HepG2 (cell line): Measurements from ENCODE around the gene NOL12. TPM values are rescaled to one million over a fixed set of nuclear protein-coding genes. Genes with fewer than 3 reads are reported as not detected.
A peak's percentile ranks its signal among the peaks of the same experiment; 100 is the strongest.

Experiments
- CBX2 ChIP-seq, 2 experiments: fragments of 200-600 bp in 1 of 2; sonication (generic); formaldehyde crosslinking in 1 of 2; IDR thresholded peaks; 2 replicates each; pipeline versions ENCODE4 v1.7.0 to v1.8.1; 2018 to 2022; ENCODE audit warnings: low read depth in 2 of 2, low read length in 1 of 2, mild to moderate bottlenecking in 1 of 2, missing genetic modification reagents in 1 of 2
- FOXP4 ChIP-seq: sonication (generic); formaldehyde crosslinking; IDR thresholded peaks from 2 replicates; pipeline ENCODE4 v1.4.0; 2020; ENCODE audit warnings: missing genetic modification reagents
- HNF1A ChIP-seq, 2 experiments: sonication (generic) in 1 of 2; formaldehyde crosslinking in 1 of 2; IDR thresholded peaks; 2 replicates each; pipeline versions ENCODE4 v1.4.0 to v1.6.1; 2016 to 2020; ENCODE audit warnings: borderline replicate concordance in 1 of 2, low read depth in 1 of 2, mild to moderate bottlenecking in 1 of 2, missing genetic modification reagents in 1 of 2
- JUN ChIP-seq: sonication (generic); formaldehyde crosslinking; IDR thresholded peaks from 2 replicates; pipeline ENCODE4 v1.4.0; 2020; ENCODE audit warnings: mild to moderate bottlenecking, missing genetic modification reagents
- NBN ChIP-seq: fragments of 450-650 bp; conservative IDR thresholded peaks from 2 replicates; pipeline ENCODE4 v1.6.1; 2017
- POLR2AphosphoS5 ChIP-seq: IDR thresholded peaks from 2 replicates; pipeline ENCODE4 v1.6.1; 2012; ENCODE audit warnings: low read depth, low read length
- TSC22D2 ChIP-seq: sonication (generic); formaldehyde crosslinking; IDR thresholded peaks from 2 replicates; pipeline ENCODE4 v1.5.1; 2020; ENCODE audit warnings: missing genetic modification reagents, mild to moderate bottlenecking, borderline replicate concordance
- ZBTB10 ChIP-seq: sonication (generic); formaldehyde crosslinking; IDR thresholded peaks from 2 replicates; pipeline ENCODE4 v1.4.0; 2020; ENCODE audit warnings: missing genetic modification reagents, borderline replicate concordance
- ZFY ChIP-seq: sonication (generic); formaldehyde crosslinking; IDR thresholded peaks from 2 replicates; pipeline ENCODE4 v1.4.0; 2020; ENCODE audit warnings: missing genetic modification reagents
- ZNF142 ChIP-seq: sonication (generic); formaldehyde crosslinking; IDR thresholded peaks from 2 replicates; pipeline ENCODE4 v1.4.0; 2020; ENCODE audit warnings: missing genetic modification reagents
- ZNF282 ChIP-seq: fragments of 450-650 bp; IDR thresholded peaks from 2 replicates; pipeline ENCODE4 v1.6.1; 2018; ENCODE audit not compliant: partially characterized antibody
- ZNF558 ChIP-seq: sonication (generic); formaldehyde crosslinking; IDR thresholded peaks from 2 replicates; pipeline ENCODE4 v1.9.0; 2022; ENCODE audit warnings: mild to moderate bottlenecking, missing genetic modification reagents, borderline replicate concordance
- polyA plus RNA-seq, 8 experiments: library from polyadenylated mRNA; depleted of rRNA in 3 of 8; stranded (reverse) in 7 of 8; unstranded in 1 of 8; fragments of >200 nt; fragmentation: Illumina TruSeq in 4 of 8; extraction: Trizol in 4 of 8; gene quantifications; 2 replicates each; pipeline versions ENCODE4 v1.2.1 to v1.2.3, GENCODE V29; 2011 to 2016; ENCODE audit warnings: low read depth in 4 of 8, missing spikeins in 1 of 8, mixed read lengths in 1 of 8; ENCODE audit not compliant: insufficient read depth in 1 of 8
- total RNA-seq, 5 experiments: library from RNA; depleted of rRNA; stranded (reverse); fragments of >200 nt; fragmentation: Illumina TruSeq; extraction: Trizol; gene quantifications; 2 replicates each; pipeline ENCODE4 v1.2.3, GENCODE V29; 2016; ENCODE audit warnings: low read depth in 1 of 5

NOL12 gene
- total and polyA plus RNA-seq, 2 of the 13 experiments (the other 11 are each of a cell fraction or from before 2014, with no cell fraction given): 14.3 to 31.4 TPM

DNA sequence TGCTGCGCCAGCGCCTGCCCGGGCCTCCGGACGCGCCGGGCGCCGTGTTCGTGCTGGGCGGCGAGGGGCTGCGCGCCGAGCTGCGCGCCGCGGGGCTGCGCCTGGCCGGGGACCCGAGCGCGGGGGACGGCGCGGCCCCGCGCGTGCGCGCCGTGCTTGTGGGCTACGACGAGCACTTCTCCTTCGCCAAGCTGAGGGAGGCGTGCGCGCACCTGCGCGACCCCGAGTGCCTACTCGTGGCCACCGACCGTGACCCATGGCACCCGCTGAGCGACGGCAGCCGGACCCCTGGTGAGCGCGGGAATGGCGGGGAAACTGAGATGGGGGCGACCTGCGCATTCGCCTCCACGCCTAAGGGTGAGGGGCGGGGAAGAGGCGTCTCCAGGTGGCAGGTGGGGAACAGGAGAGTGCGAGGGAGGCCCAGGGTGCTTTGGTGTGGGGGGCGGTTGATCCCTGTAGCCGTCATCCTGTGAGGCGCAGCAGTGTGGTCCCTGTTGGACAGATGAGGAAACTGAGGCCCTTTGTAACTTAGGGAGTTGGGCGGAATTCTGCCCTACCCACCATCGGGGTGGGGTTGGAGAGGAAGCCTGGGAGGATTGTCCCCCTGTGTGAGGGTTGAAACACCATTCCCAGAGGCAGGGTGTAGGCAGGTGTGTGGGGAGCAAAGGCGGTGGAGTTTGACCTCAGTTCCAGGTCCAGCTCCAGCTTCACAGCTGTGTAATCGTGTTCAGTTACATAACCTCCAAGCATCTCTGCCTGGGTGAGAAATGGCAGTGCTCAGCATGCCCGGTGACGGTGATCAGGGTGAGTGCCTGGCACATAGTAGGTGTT is 26.9 kb upstream of the NOL12 start (continued):
- TF ChIP-seq HNF1A (IDR thresholded peaks at IDR 0.05; ENCODE audit: low read depth): no peak; the same call in 1 of the 2 replicates
- no peak for TF ChIP-seq HNF1A (CRISPR knock-in tag; IDR thresholded peaks at IDR 0.05; ENCODE audit: borderline replicate concordance)
- TF ChIP-seq TSC22D2 (CRISPR knock-in tag): no peak
- no peak for TF ChIP-seq ZBTB10
- TF ChIP-seq ZNF558 (CRISPR knock-in tag): no peak
- TF ChIP-seq ZFY (CRISPR knock-in tag): no peak; the same call in 1 of the 2 replicates
- peak; percentile 80 for TF ChIP-seq POLR2AphosphoS5
- TF ChIP-seq NBN: no peak
- no peak for TF ChIP-seq CBX2 (IDR thresholded peaks at IDR 0.05; ENCODE audit: low read depth, low read length)
- TF ChIP-seq CBX2 (CRISPR knock-in tag; IDR thresholded peaks at IDR 0.05; ENCODE audit: low read depth): no peak
- no peak for TF ChIP-seq ZNF142 (CRISPR knock-in tag)
- TF ChIP-seq JUN (CRISPR knock-in tag): 0 out of 2 replicates have a peak, but pooled peaks have one; percentile 28
- peak; percentile 49 for TF ChIP-seq FOXP4 (CRISPR knock-in tag)
- TF ChIP-seq ZNF282: no peak
